DMS114 treated with DMSO at 0.1 percent for 48 hours (cell line): ENCODE data around the gene PACSIN1.

Experiments
- DNase-seq: peaks from one replicate; lab custom pipeline; 2025; ENCODE audit not compliant: unreplicated experiment; lab: John Stamatoyannopoulos, UW

Gene PACSIN1

GRCh38 chr6:34578445-34579262, 112.8 kb downstream of the PACSIN1 start:
- no peak for DNase-seq

GRCh38 chr6:34580707-34581560, 115.1 kb downstream of the PACSIN1 start:
- no peak for DNase-seq

- no peak for DNase-seq
These were observed 115.7 kb downstream of the PACSIN1 start for GRCh38 chr6:34581561-34581920.

GRCh38 chr6:34583461-34583860, 117.6 kb downstream of the PACSIN1 start:
- DNase-seq, result no peak

- no peak for DNase-seq
These were observed 118.2 kb downstream of the PACSIN1 start for GRCh38 chr6:34583861-34584604.

- no peak for DNase-seq
These were observed 118.8 kb downstream of the PACSIN1 start for GRCh38 chr6:34584694-34585093.
